Loucy (cell line): ENCODE measurements around the gene FNDC7.

ENCODE experiments used
- H2AFZ ChIP-seq: fragments of 200-600 bp; sonication (generic); 2 replicates; pipeline ENCODE4 v1.6.0; 2016; ENCODE audit warnings: antibody characterized with exemption, mild to moderate bottlenecking, low read length, moderate library complexity
- H3F3A ChIP-seq: fragments of 200-600 bp; 2 replicates; pipeline ENCODE4 v1.6.0; 2016; ENCODE audit warnings: antibody characterized with exemption, low read depth, mild to moderate bottlenecking
- H3K27me3 ChIP-seq: fragments of 200-600 bp; sonication (generic); 2 replicates; pipeline ENCODE4 v1.6.1; 2014; ENCODE audit warnings: low read length, mild to moderate bottlenecking; ENCODE audit not compliant: insufficient read depth, poor library complexity, severe bottlenecking
- H3K36me3 ChIP-seq: fragments of 200-600 bp; sonication (generic); 2 replicates; pipeline ENCODE4 v1.6.1; 2016; ENCODE audit warnings: low read length; ENCODE audit not compliant: insufficient read depth
- H3K4me1 ChIP-seq: fragments of 200-600 bp; sonication (generic); 2 replicates; pipeline ENCODE4 v1.5.1; 2014; ENCODE audit warnings: low read length, mild to moderate bottlenecking; ENCODE audit not compliant: insufficient read depth, poor library complexity, severe bottlenecking
- H3K4me2 ChIP-seq: fragments of 200-600 bp; sonication (generic); 2 replicates; pipeline ENCODE4 v1.6.0; 2014; ENCODE audit warnings: antibody characterized with exemption, low read length, low read depth, mild to moderate bottlenecking; ENCODE audit not compliant: poor library complexity, severe bottlenecking
- H3K4me3 ChIP-seq: fragments of 200-600 bp; sonication (generic); 2 replicates; pipeline ENCODE4 v1.5.1; 2014; ENCODE audit warnings: low read length, mild to moderate bottlenecking, mixed read lengths; ENCODE audit not compliant: poor library complexity, severe bottlenecking
- H3K79me2 ChIP-seq: fragments of 200-600 bp; sonication (generic); 2 replicates; pipeline ENCODE4 v1.6.1; 2014; ENCODE audit warnings: low read length; ENCODE audit not compliant: insufficient read depth
- H3K9ac ChIP-seq: fragments of 200-600 bp; sonication (generic); 2 replicates; pipeline ENCODE4 v1.6.0; 2014; ENCODE audit warnings: mild to moderate bottlenecking, low read depth, low read length, moderate library complexity; ENCODE audit not compliant: poor library complexity, severe bottlenecking
- H3K9me2 ChIP-seq: fragments of 200-600 bp; sonication (generic); replicated peaks from 2 replicates; pipeline ENCODE4 v1.6.1; 2016; ENCODE audit warnings: low read depth, low read length, mixed read lengths
- H3K9me3 ChIP-seq: fragments of 200-600 bp; sonication (generic); 2 replicates; pipeline ENCODE4 v1.6.1; 2014; ENCODE audit warnings: mild to moderate bottlenecking, antibody characterized with exemption, low read length, low read depth; ENCODE audit not compliant: insufficient read depth
- H4K20me1 ChIP-seq: fragments of 200-600 bp; sonication (generic); 2 replicates; pipeline ENCODE4 v1.6.0; 2014; ENCODE audit warnings: antibody characterized with exemption, low read length, mild to moderate bottlenecking; ENCODE audit not compliant: insufficient read depth, poor library complexity, severe bottlenecking
- CTCF ChIP-seq: fragments of 200-600 bp; sonication (generic); conservative IDR thresholded peaks from 2 replicates; pipeline ENCODE4 v1.5.1; 2014; ENCODE audit warnings: mild to moderate bottlenecking, antibody characterized with exemption, low read length
- EZH2phosphoT487 ChIP-seq: fragments of 200-600 bp; IDR thresholded peaks from 2 replicates; pipeline ENCODE4 v1.6.1; 2018; ENCODE audit warnings: antibody characterized with exemption, mild to moderate bottlenecking, moderate library complexity, borderline replicate concordance

The FNDC7 gene

GRCh38 chr1:108749081-108749480 is 36.4 kb downstream of the FNDC7 start:
- Histone ChIP-seq H3K9me2 (no peaks in the 10 kb centered on the region), H2AFZ (no peak overlapping the region), H3K36me3 (peaks cover 7% of the 10 kb centered on the region), H3F3A (no peaks in the 10 kb centered on the region), H4K20me1 (peaks cover 33% of the 10 kb centered on the region), H3K27me3 (no peaks in the 10 kb centered on the region), H3K4me1 (peaks cover 38% of the 10 kb centered on the region), H3K79me2 (peaks cover 49% of the 10 kb centered on the region), H3K4me3 (peak overlapping the region; percentile 3), H3K4me2 (peak overlapping the region; percentile 87), H3K9ac (no peak overlapping the region), H3K9me3 (no peaks in the 10 kb centered on the region)
- TF ChIP-seq CTCF, result no peak
- TF ChIP-seq EZH2phosphoT487, result no peak

- H3K36me3 ChIP-seq, result peaks cover 13% of the 10 kb centered on the region
- H3K79me2 ChIP-seq, result peaks cover 49% of the 10 kb centered on the region
- TF ChIP-seq EZH2phosphoT487, result no peak
- no peak for TF ChIP-seq CTCF
- no peaks in the 10 kb centered on the region for H3K9me2 ChIP-seq
- H3K9ac ChIP-seq, result no peak overlapping the region
- H3F3A ChIP-seq, result no peaks in the 10 kb centered on the region
- no peak overlapping the region for H2AFZ ChIP-seq
- peak overlapping the region; percentile 9 for H3K4me3 ChIP-seq
- no peaks in the 10 kb centered on the region for H3K27me3 ChIP-seq
- peak overlapping the region; percentile 43 for H3K4me2 ChIP-seq
- H3K4me1 ChIP-seq, result peaks cover 38% of the 10 kb centered on the region
- H4K20me1 ChIP-seq, result peaks cover 33% of the 10 kb centered on the region
- H3K9me3 ChIP-seq, result no peaks in the 10 kb centered on the region
Observed at GRCh38 chr1:108750476-108751181, 37.9 kb downstream of the FNDC7 start.

GRCh38 chr1:108753363-108753762 is 40.7 kb downstream of the FNDC7 start:
- peaks cover 23% of the 10 kb centered on the region for H4K20me1 ChIP-seq
- H3K9me2 ChIP-seq, result no peaks in the 10 kb centered on the region
- no peaks in the 10 kb centered on the region for H3K9me3 ChIP-seq
- peaks cover 27% of the 10 kb centered on the region for H3K4me1 ChIP-seq
- peaks cover 34% of the 10 kb centered on the region for H3K79me2 ChIP-seq
- H3F3A ChIP-seq, result no peaks in the 10 kb centered on the region
- no peak overlapping the region for H3K9ac ChIP-seq
- no peak overlapping the region for H2AFZ ChIP-seq
- peaks cover 26% of the 10 kb centered on the region for H3K36me3 ChIP-seq
- TF ChIP-seq CTCF (no peak), EZH2phosphoT487 (no peak)
- no peak overlapping the region for H3K4me2 ChIP-seq
- no peaks in the 10 kb centered on the region for H3K27me3 ChIP-seq
- H3K4me3 ChIP-seq, result no peak overlapping the region
